Coronary artery (tissue), 2 donors: ENCODE results near the gene CHAD.

Source experiments
- DNase-seq: peaks from one replicate; pipeline ENCODE4 v3.0.0-alpha.2; 2017; ENCODE audit warnings: low spot score
- H3K27ac ChIP-seq, 2 donors: fragments of 200-600 bp; sonication (generic); one replicate each; pipeline ENCODE4 v1.5.1; 2016 to 2019
- H3K4me3 ChIP-seq: fragments of 200-600 bp; sonication (generic); 2 replicates; pipeline ENCODE4 v1.5.1; 2016; ENCODE audit warnings: mild to moderate bottlenecking, moderate library complexity
- TF ChIP-seq, protein P1 (sequence below): fragments of 200-600 bp; sonication (generic); IDR thresholded peaks from one replicate; pipeline ENCODE4 v1.5.1; 2019; ENCODE audit warnings: antibody characterized with exemption

The CHAD gene, protein sequence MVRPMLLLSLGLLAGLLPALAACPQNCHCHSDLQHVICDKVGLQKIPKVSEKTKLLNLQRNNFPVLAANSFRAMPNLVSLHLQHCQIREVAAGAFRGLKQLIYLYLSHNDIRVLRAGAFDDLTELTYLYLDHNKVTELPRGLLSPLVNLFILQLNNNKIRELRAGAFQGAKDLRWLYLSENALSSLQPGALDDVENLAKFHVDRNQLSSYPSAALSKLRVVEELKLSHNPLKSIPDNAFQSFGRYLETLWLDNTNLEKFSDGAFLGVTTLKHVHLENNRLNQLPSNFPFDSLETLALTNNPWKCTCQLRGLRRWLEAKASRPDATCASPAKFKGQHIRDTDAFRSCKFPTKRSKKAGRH

DNA sequence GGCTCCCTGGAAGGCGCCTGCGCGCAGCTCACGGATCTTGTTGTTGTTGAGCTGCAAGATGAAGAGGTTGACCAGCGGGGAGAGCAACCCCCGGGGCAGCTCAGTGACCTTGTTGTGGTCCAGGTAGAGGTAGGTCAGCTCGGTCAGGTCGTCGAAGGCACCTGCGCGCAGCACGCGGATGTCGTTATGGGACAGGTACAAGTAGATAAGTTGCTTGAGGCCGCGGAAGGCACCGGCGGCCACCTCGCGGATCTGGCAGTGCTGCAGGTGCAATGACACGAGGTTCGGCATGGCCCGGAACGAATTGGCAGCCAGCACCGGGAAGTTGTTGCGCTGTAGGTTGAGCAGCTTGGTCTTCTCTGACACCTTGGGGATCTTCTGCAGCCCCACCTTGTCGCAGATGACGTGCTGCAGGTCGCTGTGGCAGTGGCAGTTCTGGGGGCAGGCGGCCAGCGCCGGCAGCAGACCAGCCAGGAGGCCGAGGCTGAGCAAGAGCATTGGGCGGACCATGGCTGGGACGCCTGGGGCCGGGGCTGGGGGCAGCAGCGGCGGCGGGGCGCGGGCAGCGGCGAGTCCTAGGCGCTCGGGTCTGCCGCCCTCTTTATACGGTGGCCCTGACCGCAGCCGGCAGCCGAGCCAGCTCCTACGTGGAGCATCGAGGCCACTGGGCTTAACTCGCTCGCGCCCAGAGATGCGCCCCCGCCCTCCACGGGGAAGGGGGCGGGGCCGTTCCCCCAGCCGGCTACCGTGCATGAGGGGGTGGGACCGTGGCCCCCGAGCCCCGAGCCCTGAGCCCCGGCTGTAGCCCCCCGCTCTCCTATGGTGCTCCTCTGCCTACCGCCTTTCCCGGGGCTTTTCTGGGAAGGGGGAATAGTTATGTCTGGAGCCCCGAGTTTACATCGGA lies at the start of gene CHAD:
Gene CHAD, minus strand, starts transcription at position 577 of the 904 bp plus-strand sequence. Its CDS starts 67 bp downstream, at position 510.
- peak within 1 kb of the TSS; percentile 65 for H3K4me3 ChIP-seq
- TF ChIP-seq, protein P1, sequence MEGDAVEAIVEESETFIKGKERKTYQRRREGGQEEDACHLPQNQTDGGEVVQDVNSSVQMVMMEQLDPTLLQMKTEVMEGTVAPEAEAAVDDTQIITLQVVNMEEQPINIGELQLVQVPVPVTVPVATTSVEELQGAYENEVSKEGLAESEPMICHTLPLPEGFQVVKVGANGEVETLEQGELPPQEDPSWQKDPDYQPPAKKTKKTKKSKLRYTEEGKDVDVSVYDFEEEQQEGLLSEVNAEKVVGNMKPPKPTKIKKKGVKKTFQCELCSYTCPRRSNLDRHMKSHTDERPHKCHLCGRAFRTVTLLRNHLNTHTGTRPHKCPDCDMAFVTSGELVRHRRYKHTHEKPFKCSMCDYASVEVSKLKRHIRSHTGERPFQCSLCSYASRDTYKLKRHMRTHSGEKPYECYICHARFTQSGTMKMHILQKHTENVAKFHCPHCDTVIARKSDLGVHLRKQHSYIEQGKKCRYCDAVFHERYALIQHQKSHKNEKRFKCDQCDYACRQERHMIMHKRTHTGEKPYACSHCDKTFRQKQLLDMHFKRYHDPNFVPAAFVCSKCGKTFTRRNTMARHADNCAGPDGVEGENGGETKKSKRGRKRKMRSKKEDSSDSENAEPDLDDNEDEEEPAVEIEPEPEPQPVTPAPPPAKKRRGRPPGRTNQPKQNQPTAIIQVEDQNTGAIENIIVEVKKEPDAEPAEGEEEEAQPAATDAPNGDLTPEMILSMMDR = no peak
- H3K27ac ChIP-seq = no peak within 1 kb of the TSS
- DNase-seq = no peak

DNA sequence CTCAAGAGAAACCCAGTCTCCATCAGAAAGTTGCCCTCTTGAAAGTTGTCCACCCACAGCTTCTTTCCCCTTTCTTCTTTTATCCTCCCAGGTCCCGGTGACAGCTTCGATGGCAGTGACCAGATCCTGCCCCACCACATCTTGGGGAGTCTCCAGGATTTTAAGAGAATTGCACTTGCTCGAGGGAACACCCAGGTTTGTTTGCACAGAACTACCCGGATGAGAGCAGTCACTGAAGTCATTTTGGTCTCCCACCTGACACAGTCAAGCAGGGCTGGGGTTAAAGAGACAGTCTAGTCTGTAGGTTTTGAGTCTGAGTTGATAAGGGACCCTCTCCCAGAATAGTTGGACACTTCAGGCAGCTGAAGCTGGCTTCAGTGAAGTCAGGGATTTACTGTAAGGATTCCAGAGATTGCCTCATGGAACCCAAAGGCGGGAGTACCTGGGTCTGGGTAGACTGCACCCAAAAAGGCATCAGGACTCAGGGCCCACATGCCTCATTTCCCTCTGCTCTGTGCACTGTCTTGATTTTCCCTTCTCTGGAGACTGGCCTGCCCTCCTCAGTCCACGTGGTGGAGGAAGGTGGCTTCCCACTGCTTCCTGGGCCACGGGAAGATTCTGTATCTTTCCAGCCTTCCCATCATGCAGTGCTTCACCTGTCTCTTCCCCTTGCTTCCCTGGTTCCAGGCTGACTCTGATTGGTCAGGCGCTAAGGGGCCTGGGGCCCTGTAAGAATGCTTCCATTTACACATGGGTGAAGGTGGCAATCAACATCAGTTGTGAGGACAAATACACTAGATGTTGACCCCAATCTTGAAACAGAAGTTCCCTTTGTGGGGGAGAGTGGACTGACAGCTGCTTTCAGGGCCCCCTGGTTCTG lies 49.1 kb upstream of the CHAD start:
- H3K4me3 ChIP-seq = no peak overlapping the region
- H3K27ac ChIP-seq = no peak overlapping the region
- no peak for DNase-seq
- TF ChIP-seq, protein P1 = no peak

DNA sequence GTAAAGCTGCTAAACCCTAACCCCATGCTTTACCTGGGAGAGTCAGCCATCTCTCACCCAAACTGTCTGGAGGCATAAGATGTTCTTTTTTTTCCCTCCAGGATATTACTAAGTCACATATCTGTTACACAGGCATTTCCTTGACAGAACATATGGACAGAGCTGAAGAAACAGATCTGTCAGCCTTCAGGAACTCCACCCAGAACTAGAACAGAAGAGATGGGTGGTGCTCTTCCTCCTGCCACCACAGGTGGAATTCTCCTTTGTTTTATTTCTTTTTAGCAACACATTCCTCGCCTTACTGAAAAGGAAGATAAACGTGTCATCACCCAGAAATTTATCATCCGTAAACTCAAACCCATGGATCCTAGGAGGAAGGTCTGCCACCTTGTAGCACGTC lies 48.3 kb upstream of the CHAD start:
- no peak overlapping the region for H3K27ac ChIP-seq
- TF ChIP-seq, protein P1 = no peak
- no peak overlapping the region for H3K4me3 ChIP-seq
- DNase-seq = no peak

DNA sequence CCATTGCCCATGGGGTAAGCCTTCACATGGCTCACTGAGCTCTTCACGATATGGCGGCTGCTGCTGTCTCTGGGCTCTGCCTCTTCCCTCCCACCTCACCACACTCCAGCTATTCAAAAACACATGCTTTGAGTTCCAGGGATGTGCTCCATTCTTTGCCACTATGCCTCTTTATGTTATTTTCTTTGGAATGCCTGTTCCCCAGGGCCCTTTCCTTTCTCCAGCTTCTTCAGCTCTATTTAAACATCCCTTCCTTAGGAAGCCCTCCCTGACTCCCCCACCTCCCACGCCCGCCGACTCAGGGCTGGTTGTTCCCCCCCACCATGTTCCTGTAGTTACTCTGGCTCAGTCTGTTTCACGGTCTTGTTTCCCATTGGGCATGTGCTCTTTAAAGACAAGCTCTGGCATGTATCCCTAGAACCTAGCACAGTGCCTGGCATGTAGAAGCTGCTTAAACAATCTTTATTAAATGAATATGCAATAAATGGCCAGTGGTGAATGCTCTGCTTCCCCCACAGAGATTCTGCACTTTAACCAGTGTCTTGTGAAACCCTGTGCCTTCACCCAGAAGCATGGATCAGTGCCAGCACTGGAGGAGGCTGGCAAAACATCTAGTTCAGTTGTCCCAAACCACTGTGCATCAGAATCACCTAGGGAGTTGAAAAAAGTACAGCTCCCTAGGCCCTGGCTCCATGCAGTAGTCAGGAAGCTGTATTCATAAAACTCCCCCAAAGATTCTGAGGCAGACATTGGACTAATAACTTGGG lies 46.4 kb upstream of the CHAD start:
- Histone ChIP-seq H3K4me3 (no peak overlapping the region), H3K27ac (no peak overlapping the region)
- DNase-seq = no peak
- TF ChIP-seq, protein P1 = no peak

DNA sequence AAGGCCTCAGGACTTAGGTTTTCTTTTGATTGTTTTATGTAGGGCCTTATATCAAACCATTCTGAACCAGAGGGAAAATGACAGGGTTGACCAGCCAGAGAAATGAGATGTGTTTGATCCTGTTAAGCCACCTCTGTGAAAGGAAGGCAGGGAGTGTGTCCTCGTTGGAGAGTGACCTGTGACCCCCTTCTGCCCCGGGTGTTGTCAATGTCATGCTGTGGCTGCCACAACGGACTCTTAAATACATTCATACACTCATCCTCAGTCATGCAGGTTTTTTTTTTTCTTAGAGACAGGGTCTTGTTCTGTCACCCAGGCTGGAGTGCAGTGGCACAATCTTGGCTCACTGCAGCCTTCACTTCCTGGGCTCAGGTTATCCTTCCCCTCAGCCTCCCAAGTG lies 45.7 kb upstream of the CHAD start:
- Histone ChIP-seq H3K27ac (no peak overlapping the region), H3K4me3 (no peak overlapping the region)
- TF ChIP-seq, protein P1 = no peak
- DNase-seq = no peak

DNA sequence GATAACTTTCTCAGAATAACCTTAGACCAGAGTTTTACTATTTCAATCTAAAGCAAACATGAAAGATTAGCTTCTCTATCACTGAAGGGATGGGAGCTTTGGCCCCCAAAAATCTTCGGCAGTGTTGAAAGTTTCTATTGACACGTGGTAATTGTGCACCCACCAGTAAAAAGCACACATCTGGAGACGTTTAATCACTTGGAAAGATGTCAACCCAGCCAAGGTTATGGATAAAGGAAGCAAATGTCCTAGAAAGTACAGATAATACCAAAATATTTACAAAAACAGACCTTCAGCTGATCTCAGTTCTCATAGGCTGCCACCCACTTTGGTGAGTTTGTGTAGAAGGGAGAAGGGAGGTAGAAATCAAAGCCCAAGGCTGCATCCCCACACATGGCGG lies 44.8 kb upstream of the CHAD start:
- TF ChIP-seq, protein P1 = no peak
- H3K4me3 ChIP-seq = no peak overlapping the region
- H3K27ac ChIP-seq = no peak overlapping the region
- no peak for DNase-seq
